Small intestine (tissue), 7 donors: ENCODE results near the gene SLC39A11. TPM values are rescaled to one million over a fixed set of nuclear protein-coding genes. Genes with fewer than 3 reads are reported as not detected.

Experiments used
- DNase-seq, 2 donors: peaks; one replicate each; pipeline versions ENCODE4 v3.0.0 to v3.0.0-alpha.2; 2013
- FAIRE-seq: peaks from 2 replicates; lab custom pipeline; 2012; peaks lifted over from hg19 to GRCh38; lab: Jason Lieb, UNC
- H3K27ac ChIP-seq, 3 donors: one replicate each; pipeline ENCODE4 v1.5.1; 2013; ENCODE audit warnings: low read length in 2 of 3, mild to moderate bottlenecking in 2 of 3, control low read depth in 1 of 3, inconsistent platforms in 1 of 3, low read depth in 1 of 3, moderate library complexity in 1 of 3
- H3K27me3 ChIP-seq, 3 donors: one replicate each; pipeline ENCODE4 v1.6.1; 2013; ENCODE audit warnings: low read length in 3 of 3, inconsistent platforms in 1 of 3; ENCODE audit not compliant: control insufficient read depth in 3 of 3, insufficient read depth in 3 of 3
- H3K36me3 ChIP-seq, 3 donors: one replicate each; pipeline ENCODE4 v1.6.1; 2013; ENCODE audit warnings: low read length in 3 of 3, inconsistent platforms in 1 of 3, low read depth in 1 of 3, mild to moderate bottlenecking in 1 of 3, moderate library complexity in 1 of 3; ENCODE audit not compliant: control insufficient read depth in 3 of 3, insufficient read depth in 2 of 3
- H3K4me1 ChIP-seq, 3 donors: one replicate each; pipeline ENCODE4 v1.6.1; 2013; ENCODE audit warnings: low read length in 2 of 3, inconsistent platforms in 1 of 3, low read depth in 1 of 3, mild to moderate bottlenecking in 1 of 3, moderate library complexity in 1 of 3; ENCODE audit not compliant: control insufficient read depth in 3 of 3, insufficient read depth in 2 of 3
- H3K4me3 ChIP-seq, 3 donors: one replicate each; pipeline ENCODE4 v1.5.1; 2013; ENCODE audit warnings: low read length in 3 of 3, control low read depth in 1 of 3, inconsistent platforms in 1 of 3, low read depth in 1 of 3, mild to moderate bottlenecking in 1 of 3, moderate library complexity in 1 of 3
- H3K9me3 ChIP-seq, 2 donors: one replicate each; pipeline ENCODE4 v1.6.1; 2013; ENCODE audit warnings: low read depth in 1 of 2, low read length in 1 of 2; ENCODE audit not compliant: control insufficient read depth in 2 of 2, insufficient read depth in 1 of 2
- WGBS, 3 donors: extraction: QIAGEN DNeasy Blood & Tissue Kit; methylation state at CpG; one replicate each; pipeline ENCODE4 v1.1.7; 2013; 5-methylcytosine and 5-hydroxymethylcytosine counted together
- polyA plus RNA-seq, 4 donors: library from polyadenylated mRNA; stranded (reverse) in 3 of 4; unstranded in 1 of 4; fragments of 200-250 nt in 3 of 4; fragments of 120-200 nt in 1 of 4; gene quantifications; one replicate each; pipeline versions ENCODE4 v1.2.1 to v1.2.3, GENCODE V29; 2013
- donor health status: healthy with polysubstance abuse.
- donor health status: control.
- donor health status: control.
- donor health status: Bipolar disorder and iron deficiency.
- donor health status: healthy.

The SLC39A11 gene
- polyA plus RNA-seq, 4 donors = 2.7 to 53.7 (median 11.3) TPM

- FAIRE-seq (no peak), DNase-seq (no peak)
- Histone ChIP-seq H3K9me3 (no peaks in the 10 kb centered on the region), H3K27me3 (no peaks in the 10 kb centered on the region), H3K36me3 (no peaks in the 10 kb centered on the region), H3K4me1 (no peaks in the 10 kb centered on the region), H3K27ac (no peak overlapping the region), H3K4me3 (no peak overlapping the region)
- 83 to 87% (median 86%) methylated on average over 6 of the region's 6 CpGs for WGBS, 3 donors
These were observed 103.3 kb downstream of the SLC39A11 start for GRCh38 chr17:72989074-72989610.

- WGBS, 3 donors = 87 to 93% (median 89%) methylated on average over 5 of the region's 5 CpGs
- no peak for FAIRE-seq
- no peaks in the 10 kb centered on the region for H3K36me3 ChIP-seq
- H3K27me3 ChIP-seq = no peaks in the 10 kb centered on the region
- H3K4me1 ChIP-seq = no peaks in the 10 kb centered on the region
- H3K9me3 ChIP-seq = no peaks in the 10 kb centered on the region
- H3K4me3 ChIP-seq = no peak overlapping the region
- DNase-seq = no peak
- H3K27ac ChIP-seq = no peak overlapping the region
These were observed 104.0 kb downstream of the SLC39A11 start for GRCh38 chr17:72988451-72988850.

GRCh38 chr17:72987166-72987565 is 105.3 kb downstream of the SLC39A11 start:
- FAIRE-seq = no peak
- no peak overlapping the region for H3K27ac ChIP-seq

GRCh38 chr17:72985882-72986720 is 106.4 kb downstream of the SLC39A11 start:
- Histone ChIP-seq H3K27ac (no peak overlapping the region), H3K9me3 (no peaks in the 10 kb centered on the region), H3K27me3 (no peaks in the 10 kb centered on the region), H3K36me3 (no peaks in the 10 kb centered on the region), H3K4me1 (no peaks in the 10 kb centered on the region), H3K4me3 (no peak overlapping the region)
- 43 to 53% (median 49%) methylated on average over 11 of the region's 11 CpGs for WGBS, 3 donors
- DNase-seq (peak; percentile 82 to 84), FAIRE-seq (no peak)

More at GRCh38 chr17:72987166-72987565, 105.3 kb downstream of the SLC39A11 start:
- Histone ChIP-seq H3K4me3 (no peak overlapping the region), H3K36me3 (no peaks in the 10 kb centered on the region), H3K4me1 (no peaks in the 10 kb centered on the region), H3K27me3 (no peaks in the 10 kb centered on the region), H3K9me3 (no peaks in the 10 kb centered on the region)
- DNase-seq = no peak
- 76 to 100% (median 100%) methylated on average over 1 of the region's 1 CpG for WGBS, 3 donors

GRCh38 chr17:72984926-72985325 is 107.6 kb downstream of the SLC39A11 start:
- DNase-seq = peak in 1 of 2 donors; percentile 54
- no peak overlapping the region for H3K27ac ChIP-seq
- no peak for FAIRE-seq

GRCh38 chr17:72984145-72984925 is 108.2 kb downstream of the SLC39A11 start:
- H3K27me3 ChIP-seq = no peaks in the 10 kb centered on the region
- peaks cover 0 to 3% (median 0%) of the 10 kb centered on the region in 3 donors for H3K36me3 ChIP-seq
- no peaks in the 10 kb centered on the region for H3K9me3 ChIP-seq
- 74 to 80% (median 76%) methylated on average over 9 of the region's 9 CpGs for WGBS, 3 donors
- no peak for DNase-seq
- H3K4me3 ChIP-seq = no peak overlapping the region
- H3K4me1 ChIP-seq = no peaks in the 10 kb centered on the region
- no peak for FAIRE-seq
- no peak overlapping the region for H3K27ac ChIP-seq

More at GRCh38 chr17:72984926-72985325, 107.6 kb downstream of the SLC39A11 start:
- Histone ChIP-seq H3K4me1 (no peaks in the 10 kb centered on the region), H3K27me3 (no peaks in the 10 kb centered on the region), H3K36me3 (no peaks in the 10 kb centered on the region), H3K4me3 (no peak overlapping the region), H3K9me3 (no peaks in the 10 kb centered on the region)
- WGBS, 3 donors = 72 to 75% (median 73%) methylated on average over 7 of the region's 7 CpGs

- peaks cover 0 to 3% (median 0%) of the 10 kb centered on the region in 3 donors for H3K36me3 ChIP-seq
- H3K4me3 ChIP-seq = no peak overlapping the region
- H3K27me3 ChIP-seq = no peaks in the 10 kb centered on the region
- no peaks in the 10 kb centered on the region for H3K9me3 ChIP-seq
- WGBS, 3 donors = 56 to 68% (median 57%) methylated on average over 3 of the region's 3 CpGs
- FAIRE-seq (no peak), DNase-seq (no peak)
- H3K27ac ChIP-seq = no peak overlapping the region
- H3K4me1 ChIP-seq = peaks cover 0 to 9% (median 8%) of the 10 kb centered on the region in 3 donors
These were observed 109.8 kb downstream of the SLC39A11 start for GRCh38 chr17:72982680-72983079.

GRCh38 chr17:72978593-72979218 is 113.8 kb downstream of the SLC39A11 start:
- DNase-seq = peak in 1 of 2 donors; percentile 25
- FAIRE-seq = no peak

More at GRCh38 chr17:72978593-72979218, 113.8 kb downstream of the SLC39A11 start:
- Histone ChIP-seq H3K4me3 (no peak overlapping the region), H3K36me3 (peaks cover 0 to 3% (median 0%) of the 10 kb centered on the region in 3 donors), H3K27me3 (no peaks in the 10 kb centered on the region), H3K9me3 (peaks cover 0 to 9% of the 10 kb centered on the region in 2 donors), H3K4me1 (peaks cover 2 to 24% (median 11%) of the 10 kb centered on the region in 3 donors), H3K27ac (peak overlapping the region in 1 of 3 donors; percentile 84)
- 84 to 86% (median 85%) methylated on average over 9 of the region's 9 CpGs for WGBS, 3 donors
